Skeletal muscle satellite cell (primary cell): ENCODE data around the gene RPL27A. TPM values are rescaled to one million over a fixed set of nuclear protein-coding genes. Genes with fewer than 3 reads are reported as not detected.

Experiments used
- H3K27me3 ChIP-seq: 2 replicates; pipeline ENCODE4 v1.7.0; 2013; ENCODE audit warnings: low read length; ENCODE audit not compliant: control insufficient read depth, insufficient read depth
- H3K36me3 ChIP-seq: 2 replicates; pipeline ENCODE4 v1.7.0; 2013; ENCODE audit warnings: mild to moderate bottlenecking, control low read depth, low read length; ENCODE audit not compliant: insufficient read depth
- H3K4me1 ChIP-seq: 2 replicates; pipeline ENCODE4 v1.7.0; 2013; ENCODE audit warnings: low read length; ENCODE audit not compliant: control insufficient read depth, insufficient read depth
- H3K4me2 ChIP-seq: 2 replicates; pipeline ENCODE4 v1.7.0; 2013; ENCODE audit warnings: mild to moderate bottlenecking, low read length
- H3K4me3 ChIP-seq: 2 replicates; pipeline ENCODE4 v1.7.0; 2013; ENCODE audit warnings: low read length
- H3K9ac ChIP-seq: 2 replicates; pipeline ENCODE4 v1.7.0; 2013; ENCODE audit warnings: mild to moderate bottlenecking, low read depth, low read length, moderate library complexity
- H3K9me3 ChIP-seq: replicated peaks from 2 replicates; pipeline ENCODE4 v1.7.0; 2013; ENCODE audit warnings: mild to moderate bottlenecking, control low read depth, low read length
- total RNA-seq: library from RNA; depleted of rRNA; stranded (reverse); fragments of >200 nt; gene quantifications from 2 replicates; pipeline ENCODE4 v1.2.3, GENCODE V29; 2012; rRNA removed

Gene RPL27A
- total RNA-seq, result 566 and 880 TPM in 2 replicates

GRCh38 chr11:8682303-8683114 is at the start of gene RPL27A, which contains the start of gene TRIM66:
TSS of gene RPL27A (plus strand) at chr11:8682792. CDS start at chr11:8682814, 22 bp downstream.
TSS of gene TRIM66 (minus strand) at chr11:8682665. CDS start at chr11:8672274, 10,391 bp downstream.
- Histone ChIP-seq H3K4me1 (peaks cover 39% of the 10 kb centered on the region), H3K36me3 (peaks cover 44% of the 10 kb centered on the region), H3K4me2 (peak within 1 kb of the TSS; percentile 90), H3K9ac (peak within 1 kb of the TSS; percentile 100), H3K9me3 (no peaks in the 10 kb centered on the region), H3K27me3 (no peaks in the 10 kb centered on the region), H3K4me3 (peak within 1 kb of the TSS; percentile 95)

GRCh38 chr11:8634498-8634897 is 48.1 kb upstream of the RPL27A start:
- H3K4me1 ChIP-seq, result peaks cover 9% of the 10 kb centered on the region
- H3K27me3 ChIP-seq, result no peaks in the 10 kb centered on the region
- no peaks in the 10 kb centered on the region for H3K9me3 ChIP-seq
- peaks cover 26% of the 10 kb centered on the region for H3K36me3 ChIP-seq
- H3K4me3 ChIP-seq, result no peak overlapping the region
- no peak overlapping the region for H3K9ac ChIP-seq
- no peak overlapping the region for H3K4me2 ChIP-seq

- Histone ChIP-seq H3K9me3 (no peaks in the 10 kb centered on the region), H3K4me3 (no peak overlapping the region), H3K9ac (no peak overlapping the region), H3K27me3 (no peaks in the 10 kb centered on the region), H3K36me3 (peaks cover 29% of the 10 kb centered on the region), H3K4me2 (no peak overlapping the region), H3K4me1 (peaks cover 9% of the 10 kb centered on the region)
Measured at GRCh38 chr11:8636127-8636526, 46.5 kb upstream of the RPL27A start.

- Histone ChIP-seq H3K9ac (no peak overlapping the region), H3K9me3 (no peaks in the 10 kb centered on the region), H3K27me3 (no peaks in the 10 kb centered on the region), H3K4me2 (no peak overlapping the region), H3K36me3 (peaks cover 35% of the 10 kb centered on the region), H3K4me1 (peaks cover 6% of the 10 kb centered on the region), H3K4me3 (no peak overlapping the region)
Measured at GRCh38 chr11:8638300-8638699, 44.3 kb upstream of the RPL27A start.

- H3K4me2 ChIP-seq, result no peak overlapping the region
- no peaks in the 10 kb centered on the region for H3K27me3 ChIP-seq
- no peak overlapping the region for H3K4me3 ChIP-seq
- H3K9me3 ChIP-seq, result no peaks in the 10 kb centered on the region
- no peak overlapping the region for H3K9ac ChIP-seq
- H3K36me3 ChIP-seq, result peaks cover 38% of the 10 kb centered on the region
- peaks cover 6% of the 10 kb centered on the region for H3K4me1 ChIP-seq
Measured at GRCh38 chr11:8639655-8640054, 42.9 kb upstream of the RPL27A start.

- no peaks in the 10 kb centered on the region for H3K27me3 ChIP-seq
- no peaks in the 10 kb centered on the region for H3K9me3 ChIP-seq
- H3K4me2 ChIP-seq, result no peak overlapping the region
- H3K36me3 ChIP-seq, result peaks cover 43% of the 10 kb centered on the region
- H3K9ac ChIP-seq, result no peak overlapping the region
- H3K4me3 ChIP-seq, result no peak overlapping the region
- peaks cover 6% of the 10 kb centered on the region for H3K4me1 ChIP-seq
Measured at GRCh38 chr11:8640267-8640906, 42.2 kb upstream of the RPL27A start.

GRCh38 chr11:8641332-8641731 is 41.3 kb upstream of the RPL27A start:
- no peak overlapping the region for H3K9ac ChIP-seq
- no peaks in the 10 kb centered on the region for H3K27me3 ChIP-seq
- H3K4me2 ChIP-seq, result no peak overlapping the region
- peaks cover 6% of the 10 kb centered on the region for H3K4me1 ChIP-seq
- H3K4me3 ChIP-seq, result no peak overlapping the region
- peaks cover 49% of the 10 kb centered on the region for H3K36me3 ChIP-seq
- no peaks in the 10 kb centered on the region for H3K9me3 ChIP-seq

GRCh38 chr11:8642196-8642841 is 40.3 kb upstream of the RPL27A start:
- Histone ChIP-seq H3K27me3 (no peaks in the 10 kb centered on the region), H3K4me2 (no peak overlapping the region), H3K36me3 (peaks cover 48% of the 10 kb centered on the region), H3K4me1 (peaks cover 6% of the 10 kb centered on the region), H3K9ac (no peak overlapping the region), H3K4me3 (no peak overlapping the region), H3K9me3 (no peaks in the 10 kb centered on the region)

- Histone ChIP-seq H3K4me2 (no peak overlapping the region), H3K36me3 (peaks cover 31% of the 10 kb centered on the region), H3K4me3 (no peak overlapping the region), H3K27me3 (no peaks in the 10 kb centered on the region), H3K9ac (no peak overlapping the region), H3K9me3 (no peaks in the 10 kb centered on the region), H3K4me1 (peaks cover 16% of the 10 kb centered on the region)
Measured at GRCh38 chr11:8646873-8647272, 35.7 kb upstream of the RPL27A start.

- no peaks in the 10 kb centered on the region for H3K9me3 ChIP-seq
- H3K9ac ChIP-seq, result no peak overlapping the region
- peaks cover 25% of the 10 kb centered on the region for H3K4me1 ChIP-seq
- H3K27me3 ChIP-seq, result no peaks in the 10 kb centered on the region
- peaks cover 27% of the 10 kb centered on the region for H3K36me3 ChIP-seq
- peak overlapping the region; percentile 33 for H3K4me3 ChIP-seq
- peak overlapping the region; percentile 72 for H3K4me2 ChIP-seq
Measured at GRCh38 chr11:8649361-8649760, 33.2 kb upstream of the RPL27A start.

GRCh38 chr11:8650401-8650990 is 32.1 kb upstream of the RPL27A start:
- Histone ChIP-seq H3K9me3 (no peaks in the 10 kb centered on the region), H3K4me2 (no peak overlapping the region), H3K9ac (no peak overlapping the region), H3K4me3 (no peak overlapping the region), H3K27me3 (no peaks in the 10 kb centered on the region), H3K36me3 (peaks cover 22% of the 10 kb centered on the region), H3K4me1 (peaks cover 25% of the 10 kb centered on the region)
